H1 (cell line): ENCODE data around the gene ATG16L1. TPM values are rescaled to one million over a fixed set of nuclear protein-coding genes. Genes with fewer than 3 reads are reported as not detected.

Source experiments
- SAP30 ChIP-seq: fragments of 300-600 bp; sonication (generic); IDR thresholded peaks from 2 replicates; pipeline ENCODE4 v1.7.1; 2012; ENCODE audit warnings: low read length, moderate library complexity, mild to moderate bottlenecking, inconsistent platforms; ENCODE audit not compliant: insufficient read depth, insufficient replicate concordance
- polyA plus RNA-seq, 7 experiments: library from polyadenylated mRNA; depleted of rRNA in 3 of 7; stranded (reverse) in 5 of 7; unstranded in 2 of 7; fragments of >200 nt in 5 of 7; fragments of 200-250 nt in 2 of 7; gene quantifications; 1 replicate in 5 of 7; 2 replicates in 1 of 7; 4 replicates in 1 of 7; pipeline versions ENCODE4 v1.2.1 to v1.2.3, GENCODE V29; 2011 to 2013; ENCODE audit warnings: missing spikeins in 2 of 7, mixed read lengths in 2 of 7
- total RNA-seq: library from RNA; stranded (reverse); fragmentation: NEBNext Ultra II Directional; extraction: Animal tissue kit (Norgen Biotek cat#: 25700); gene quantifications from 2 replicates; pipeline ENCODE4 v1.2.1, GENCODE V29; 2021
- TF ChIP-seq, protein P1 (sequence below): IDR thresholded peaks from 2 replicates; pipeline ENCODE4 v1.6.1; 2011; ENCODE audit warnings: low read length, improper control_type of control experiment

The ATG16L1 gene
- total and polyA plus RNA-seq, 2 of the 8 experiments (the other 6 are each of a cell fraction or from before 2014, with no cell fraction given) = 18.3 to 31.0 TPM

DNA sequence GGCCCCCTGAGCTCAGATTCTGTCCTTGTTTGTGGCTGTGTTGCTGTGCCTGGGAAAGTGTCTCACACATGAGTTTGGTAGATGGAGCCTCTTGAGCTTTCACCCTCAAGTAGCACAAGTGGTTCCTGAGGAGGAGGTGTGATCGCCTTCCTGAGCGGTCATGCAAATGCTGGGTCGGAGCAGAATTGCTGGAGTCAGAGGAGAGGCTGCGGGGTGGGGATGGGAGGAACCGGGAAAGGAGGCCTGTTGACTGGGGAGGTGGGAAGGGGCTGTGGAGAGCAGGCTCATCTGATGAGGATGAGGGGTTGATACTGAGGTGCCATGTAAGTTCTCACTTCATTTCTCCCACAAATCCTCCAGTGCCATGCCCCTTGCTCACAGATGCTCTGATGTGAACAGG, 48.4 kb upstream of the ATG16L1 start (continued):
- TF ChIP-seq, protein P1, sequence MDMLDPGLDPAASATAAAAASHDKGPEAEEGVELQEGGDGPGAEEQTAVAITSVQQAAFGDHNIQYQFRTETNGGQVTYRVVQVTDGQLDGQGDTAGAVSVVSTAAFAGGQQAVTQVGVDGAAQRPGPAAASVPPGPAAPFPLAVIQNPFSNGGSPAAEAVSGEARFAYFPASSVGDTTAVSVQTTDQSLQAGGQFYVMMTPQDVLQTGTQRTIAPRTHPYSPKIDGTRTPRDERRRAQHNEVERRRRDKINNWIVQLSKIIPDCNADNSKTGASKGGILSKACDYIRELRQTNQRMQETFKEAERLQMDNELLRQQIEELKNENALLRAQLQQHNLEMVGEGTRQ = no peak
- no peak for TF ChIP-seq SAP30
